GM18519 (cell line): ENCODE measurements around the gene BBS7.
A peak's percentile ranks its signal among the peaks of the same experiment; 100 is the strongest.

Experiments
- ATAC-seq: cut with Tn5 transposase; IDR thresholded peaks from one replicate; pipeline ENCODE4 v1.9.1; 2021; ENCODE audit warnings: mild to moderate bottlenecking, moderate library complexity; ENCODE audit not compliant: unreplicated experiment, low FRiP score

Gene BBS7

GRCh38 chr4:121796283-121796682, 74.0 kb downstream of the BBS7 start:
- ATAC-seq = no peak

GRCh38 chr4:121794505-121795188, 75.6 kb downstream of the BBS7 start:
- ATAC-seq = no peak

GRCh38 chr4:121792966-121793365, 77.3 kb downstream of the BBS7 start:
- ATAC-seq = no peak

- no peak for ATAC-seq
Observed at GRCh38 chr4:121791481-121791880, 78.8 kb downstream of the BBS7 start.

- no peak for ATAC-seq
Observed at GRCh38 chr4:121790976-121791375, 79.3 kb downstream of the BBS7 start.

- ATAC-seq = no peak
Observed at GRCh38 chr4:121789960-121790829, 80.1 kb downstream of the BBS7 start.

GRCh38 chr4:121789455-121789854, 80.8 kb downstream of the BBS7 start:
- no peak for ATAC-seq

- ATAC-seq = peak; percentile 86
Observed at GRCh38 chr4:121788896-121789295, 81.4 kb downstream of the BBS7 start.

- ATAC-seq = no peak
Observed at GRCh38 chr4:121786221-121786620, 84.1 kb downstream of the BBS7 start.

GRCh38 chr4:121785479-121785878, 84.8 kb downstream of the BBS7 start:
- ATAC-seq = no peak

- no peak for ATAC-seq
Observed at GRCh38 chr4:121784975-121785374, 85.3 kb downstream of the BBS7 start.

GRCh38 chr4:121784401-121784800, 85.9 kb downstream of the BBS7 start:
- no peak for ATAC-seq

GRCh38 chr4:121783210-121783609, 87.1 kb downstream of the BBS7 start:
- ATAC-seq = no peak

- ATAC-seq = no peak
Observed at GRCh38 chr4:121778991-121779628, 91.2 kb downstream of the BBS7 start.

- ATAC-seq = peak; percentile 50
Observed at GRCh38 chr4:121777625-121778024, 92.6 kb downstream of the BBS7 start.

GRCh38 chr4:121776610-121777401, 93.5 kb downstream of the BBS7 start:
- no peak for ATAC-seq
